ENCODE measurements around the gene IL11RA. TPM values are rescaled to one million over a fixed set of nuclear protein-coding genes. Genes with fewer than 3 reads are reported as not detected.
A peak's percentile ranks its signal among the peaks of the same experiment; 100 is the strongest.

The IL11RA gene
- total and polyA plus RNA-seq, 8 donors, result 4.4 to 57.4 (median 22.7) TPM

DNA sequence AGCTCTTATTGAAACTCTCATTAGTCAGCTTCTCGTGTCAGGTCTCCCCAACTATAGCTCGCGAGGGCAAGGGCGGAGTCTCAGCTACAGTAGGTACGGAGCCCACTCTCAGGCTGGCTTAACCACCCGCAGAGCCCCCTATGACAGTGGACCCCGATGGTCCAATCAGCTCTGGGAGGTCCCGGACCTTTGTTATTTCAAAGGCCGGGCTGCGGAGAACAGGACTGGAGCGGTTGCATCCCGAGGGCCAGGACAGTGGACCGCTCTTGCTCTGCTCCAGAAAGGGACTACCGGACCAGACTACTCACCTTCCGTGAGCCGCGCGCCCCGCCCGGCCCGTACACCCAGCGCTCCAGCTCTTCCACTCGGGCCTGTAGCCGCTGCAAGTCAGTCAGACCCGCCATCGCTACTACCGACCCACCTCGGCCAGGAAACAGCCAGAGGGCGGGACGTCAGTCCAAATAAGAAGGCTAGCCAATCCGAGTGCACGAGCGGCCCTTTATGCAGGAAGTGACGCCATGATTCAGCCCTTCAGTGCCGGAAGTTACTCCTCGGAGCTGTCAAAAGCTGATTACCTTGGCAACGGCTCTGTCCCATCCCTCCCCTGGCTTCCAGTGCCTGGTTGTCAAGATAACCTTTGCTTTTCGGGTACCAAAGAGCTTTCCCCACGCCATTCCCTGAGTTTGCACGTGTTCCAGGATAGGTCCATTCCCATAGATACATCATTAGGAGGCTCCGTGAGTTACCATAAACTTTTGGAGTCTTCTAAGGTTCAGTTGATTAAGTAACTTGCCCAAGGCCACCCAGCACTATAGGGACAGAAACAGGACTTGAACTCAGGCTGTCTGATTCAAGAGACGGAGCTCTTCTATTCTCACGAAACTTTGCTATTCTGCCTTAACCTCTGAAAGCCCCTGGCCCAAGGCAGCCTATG is 31.7 kb upstream of the IL11RA start, which contains the start of gene DCTN3:
TSS of gene DCTN3 (minus strand) at position 435 of the 934 bp plus-strand sequence. CDS start at position 404, 31 bp downstream.
- Histone ChIP-seq H3K36me3 (peaks cover 17 to 35% (median 34%) of the 10 kb centered on the region in 4 donors), H3K9me3 (no peaks in the 10 kb centered on the region), H3K4me1 (peaks cover 16 to 35% (median 31%) of the 10 kb centered on the region in 4 donors), H3K27me3 (peaks cover 9 to 43% (median 37%) of the 10 kb centered on the region in 3 donors), H3K4me3 (peak within 1 kb of the TSS; percentile 63 to 97 (median 84)), H3K27ac (peak within 1 kb of the TSS in 3 of 5 donors; percentile 60 to 80 (median 65))
- DNase-seq, result peak; percentile 95 to 98
- 4 to 7% (median 5%) methylated on average over 27 to 43 of the region's 43 CpGs for WGBS, 5 donors
- intact Hi-C loops (cut with DNase I; ENCODE audit: low total_unique reads), result no loop called here
- TF ChIP-seq POLR2AphosphoS5 (IDR thresholded peaks at IDR 0.05) (peak; percentile 36 to 76 (median 50)), POLR2A (IDR thresholded peaks at IDR 0.05) (no peak), EP300 (IDR thresholded peaks at IDR 0.05) (no peak)
- TF ChIP-seq, protein P1, sequence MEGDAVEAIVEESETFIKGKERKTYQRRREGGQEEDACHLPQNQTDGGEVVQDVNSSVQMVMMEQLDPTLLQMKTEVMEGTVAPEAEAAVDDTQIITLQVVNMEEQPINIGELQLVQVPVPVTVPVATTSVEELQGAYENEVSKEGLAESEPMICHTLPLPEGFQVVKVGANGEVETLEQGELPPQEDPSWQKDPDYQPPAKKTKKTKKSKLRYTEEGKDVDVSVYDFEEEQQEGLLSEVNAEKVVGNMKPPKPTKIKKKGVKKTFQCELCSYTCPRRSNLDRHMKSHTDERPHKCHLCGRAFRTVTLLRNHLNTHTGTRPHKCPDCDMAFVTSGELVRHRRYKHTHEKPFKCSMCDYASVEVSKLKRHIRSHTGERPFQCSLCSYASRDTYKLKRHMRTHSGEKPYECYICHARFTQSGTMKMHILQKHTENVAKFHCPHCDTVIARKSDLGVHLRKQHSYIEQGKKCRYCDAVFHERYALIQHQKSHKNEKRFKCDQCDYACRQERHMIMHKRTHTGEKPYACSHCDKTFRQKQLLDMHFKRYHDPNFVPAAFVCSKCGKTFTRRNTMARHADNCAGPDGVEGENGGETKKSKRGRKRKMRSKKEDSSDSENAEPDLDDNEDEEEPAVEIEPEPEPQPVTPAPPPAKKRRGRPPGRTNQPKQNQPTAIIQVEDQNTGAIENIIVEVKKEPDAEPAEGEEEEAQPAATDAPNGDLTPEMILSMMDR (IDR thresholded peaks at IDR 0.05), result no peak

DNA sequence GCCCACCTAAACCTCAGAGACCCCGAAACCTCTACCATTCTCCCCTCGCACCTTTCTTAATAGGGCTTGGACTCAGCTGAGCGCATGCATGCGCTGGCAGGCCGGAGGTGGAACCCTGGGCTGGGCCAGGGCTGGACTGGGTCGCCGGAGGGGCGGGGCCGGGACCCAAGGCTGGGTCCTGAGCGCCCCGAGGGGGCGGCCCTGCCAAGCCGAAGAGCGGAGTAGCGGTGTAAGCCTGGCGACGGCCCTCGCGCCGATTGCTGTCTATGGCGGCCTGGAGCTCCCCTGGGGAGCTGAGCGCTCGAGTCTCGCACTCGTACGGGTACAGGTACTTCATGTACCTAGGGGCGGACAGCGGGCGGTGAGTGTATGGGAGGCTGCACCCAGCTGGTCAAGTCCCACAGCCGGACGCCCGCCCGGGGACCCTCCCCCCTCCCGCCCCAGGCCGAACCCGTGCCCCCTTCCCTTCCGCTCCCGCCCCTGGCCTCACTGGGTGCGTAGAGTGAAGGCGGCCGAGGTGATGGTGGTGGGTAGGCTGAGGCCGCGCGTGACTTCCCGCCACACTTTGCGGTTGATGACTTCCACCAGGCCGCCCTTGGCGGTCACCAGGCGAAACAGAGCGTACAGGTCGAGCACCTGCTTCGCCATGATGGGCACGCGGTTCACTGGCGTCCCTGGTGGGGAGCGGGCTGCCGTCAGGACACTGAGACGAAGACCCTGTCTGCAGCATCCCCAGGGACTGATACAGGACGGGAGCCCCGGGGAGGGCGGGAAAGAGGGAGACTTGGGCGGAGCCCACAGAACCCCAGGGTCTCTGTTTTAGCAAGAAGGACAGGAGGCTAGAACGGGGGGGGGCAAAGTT is 28.4 kb upstream of the IL11RA start:
- peaks cover 30 to 76% (median 69%) of the 10 kb centered on the region in 3 donors for H3K27me3 ChIP-seq

DNA sequence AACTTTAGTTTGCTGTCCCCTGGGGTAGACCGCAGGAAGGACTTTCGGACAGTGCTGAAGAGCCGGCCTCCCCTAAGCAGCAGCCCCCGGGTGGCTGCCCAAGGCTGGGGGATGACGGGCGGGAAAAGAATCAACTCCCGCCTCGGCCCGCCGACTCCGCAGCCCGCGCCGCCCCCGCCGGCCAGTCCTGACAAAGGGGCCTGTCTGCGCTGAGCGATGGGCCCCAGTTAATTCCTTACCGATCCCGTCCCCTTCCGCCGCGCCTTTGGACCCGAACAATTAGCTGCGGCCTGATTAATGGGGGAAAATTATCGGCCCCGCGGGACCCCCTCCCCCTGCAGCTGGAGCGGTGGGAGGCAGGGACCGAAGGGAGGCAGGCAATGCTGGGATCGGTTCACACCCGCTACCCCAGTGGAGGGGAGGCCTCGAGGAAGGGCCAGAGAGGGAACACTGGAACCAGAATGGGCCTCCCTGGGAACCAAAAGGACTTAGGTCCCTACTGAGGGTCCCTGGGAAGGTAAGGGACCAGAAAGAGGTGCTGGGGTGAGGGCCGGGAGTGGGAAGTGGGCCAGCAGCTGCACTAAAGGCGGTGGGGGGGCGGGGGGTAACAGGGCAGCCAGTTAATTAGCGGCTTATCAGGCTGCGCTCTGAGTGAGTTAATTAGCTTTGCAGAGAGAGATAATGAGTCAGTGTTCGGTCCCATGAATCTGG is 27.4 kb upstream of the IL11RA start:
- intact Hi-C loops (cut with DNase I; ENCODE audit: low total_unique reads), result no loop called here

More for the DNA sequence above, 28.4 kb upstream of the IL11RA start:
- H3K36me3 ChIP-seq, result peaks cover 0 to 3% (median under 1%) of the 10 kb centered on the region in 4 donors
- no peak for DNase-seq
- no peak for TF ChIP-seq POLR2A (IDR thresholded peaks at IDR 0.05)
- no peak for TF ChIP-seq EP300 (IDR thresholded peaks at IDR 0.05)
- TF ChIP-seq, protein P1 (IDR thresholded peaks at IDR 0.05), result no peak
- no peak for TF ChIP-seq POLR2AphosphoS5 (IDR thresholded peaks at IDR 0.05)
- H3K4me3 ChIP-seq, result peak overlapping the region in 2 of 4 donors; percentile 13 to 20
- H3K9me3 ChIP-seq, result no peaks in the 10 kb centered on the region
- H3K27ac ChIP-seq, result no peak overlapping the region
- intact Hi-C loops (cut with DNase I; ENCODE audit: low total_unique reads), result no loop called here
- peaks cover 19 to 42% (median 36%) of the 10 kb centered on the region in 4 donors for H3K4me1 ChIP-seq
- 9 to 16% (median 11%) methylated on average over 20 to 63 of the region's 63 CpGs for WGBS, 5 donors

More for the DNA sequence above, 27.4 kb upstream of the IL11RA start:
- DNase-seq, result no peak
- peaks cover 23 to 43% (median 37%) of the 10 kb centered on the region in 4 donors for H3K4me1 ChIP-seq
- peaks cover 30 to 86% (median 79%) of the 10 kb centered on the region in 3 donors for H3K27me3 ChIP-seq
- no peak overlapping the region for H3K4me3 ChIP-seq
- no peaks in the 10 kb centered on the region for H3K9me3 ChIP-seq
- no peaks in the 10 kb centered on the region for H3K36me3 ChIP-seq
- 12 to 25% (median 16%) methylated on average over 17 to 39 of the region's 39 CpGs for WGBS, 5 donors
- H3K27ac ChIP-seq, result no peak overlapping the region
- TF ChIP-seq POLR2A (IDR thresholded peaks at IDR 0.05) (no peak), EP300 (IDR thresholded peaks at IDR 0.05) (no peak), POLR2AphosphoS5 (IDR thresholded peaks at IDR 0.05) (no peak)
- TF ChIP-seq, protein P1 (IDR thresholded peaks at IDR 0.05), result no peak

Measured in stomach (tissue), 9 donors.